GM18907 (cell line): ENCODE data around the gene SAG.

Experiments used
- ATAC-seq: cut with Tn5 transposase; IDR thresholded peaks from one replicate; pipeline ENCODE4 v1.9.1; 2021; ENCODE audit warnings: mild to moderate bottlenecking, moderate library complexity; ENCODE audit not compliant: unreplicated experiment

The SAG gene

DNA sequence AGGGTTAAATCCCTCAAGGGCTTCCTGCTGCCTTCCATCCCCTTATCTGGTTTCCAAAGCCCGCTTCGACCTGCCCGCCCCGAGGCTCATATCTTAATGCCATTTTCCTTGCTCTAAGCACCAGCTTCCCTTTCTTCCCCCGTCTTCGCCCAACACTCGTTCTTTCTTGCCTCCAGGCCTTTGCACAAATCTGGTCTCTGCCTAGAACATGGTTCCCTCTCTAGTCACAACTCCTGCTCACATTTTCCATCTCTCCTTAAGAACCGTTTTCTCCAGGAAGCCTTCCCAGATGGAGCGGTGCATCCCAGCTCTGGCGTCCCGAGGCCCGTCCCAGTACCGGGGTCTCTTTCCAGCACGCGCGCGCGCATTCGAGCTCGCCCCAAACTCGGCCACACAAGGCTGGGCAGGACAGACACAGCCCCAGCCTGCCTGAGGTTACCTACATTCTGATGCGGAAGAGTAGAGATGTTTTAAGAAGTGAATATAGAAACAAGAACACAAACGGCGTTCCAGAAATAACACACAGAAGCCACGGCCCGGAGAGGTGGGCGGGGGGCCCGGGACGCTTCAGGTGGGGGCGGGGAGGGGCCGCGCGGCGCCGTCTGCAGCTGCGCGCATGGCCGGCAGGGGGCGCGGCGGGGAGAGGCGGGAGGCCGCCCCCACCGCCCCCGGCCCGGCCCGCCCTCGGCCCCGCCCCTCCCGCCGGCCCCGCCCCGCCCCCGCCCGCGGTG, 46.3 kb downstream of the SAG start, which contains the start of gene DGKD:
Gene DGKD, plus strand, starts transcription at position 726 of the 731 bp plus-strand sequence. CDS start 25 bp downstream, outside the sequence.
- ATAC-seq: peak; percentile 37

- ATAC-seq: peak; percentile 42
Measured at GRCh38 chr2:233354500-233354924, 46.9 kb downstream of the SAG start.

DNA sequence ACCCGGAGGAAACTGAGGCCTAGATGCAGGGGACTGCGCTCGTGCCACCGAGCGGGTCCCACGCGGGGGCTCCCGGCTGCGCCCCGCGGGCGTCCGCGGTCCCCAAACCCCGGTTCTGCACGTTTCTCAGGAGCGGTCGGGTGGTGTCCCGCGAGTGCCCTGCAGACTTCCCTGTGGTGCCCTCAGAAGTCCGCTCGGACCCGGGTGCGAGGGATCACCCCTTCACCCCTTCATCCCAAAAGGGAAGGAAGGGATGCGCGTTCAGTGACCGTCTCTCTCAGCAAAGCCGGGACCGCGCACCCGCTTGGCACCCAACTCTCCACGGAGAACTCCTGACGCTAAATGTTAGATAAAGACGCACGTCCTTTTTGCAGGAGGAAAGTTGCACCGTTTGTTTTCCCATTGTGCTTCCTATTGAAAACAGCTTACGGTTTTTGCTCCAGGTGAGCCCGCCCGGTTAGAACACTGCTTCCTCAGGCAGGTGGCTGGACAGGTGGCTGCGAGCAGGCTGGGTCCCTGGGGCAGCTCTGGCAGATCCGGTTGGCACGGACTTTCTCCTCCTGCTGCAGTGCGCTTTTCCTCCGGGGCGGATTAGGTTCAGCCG, 47.5 kb downstream of the SAG start:
- peak; percentile 14 for ATAC-seq

DNA sequence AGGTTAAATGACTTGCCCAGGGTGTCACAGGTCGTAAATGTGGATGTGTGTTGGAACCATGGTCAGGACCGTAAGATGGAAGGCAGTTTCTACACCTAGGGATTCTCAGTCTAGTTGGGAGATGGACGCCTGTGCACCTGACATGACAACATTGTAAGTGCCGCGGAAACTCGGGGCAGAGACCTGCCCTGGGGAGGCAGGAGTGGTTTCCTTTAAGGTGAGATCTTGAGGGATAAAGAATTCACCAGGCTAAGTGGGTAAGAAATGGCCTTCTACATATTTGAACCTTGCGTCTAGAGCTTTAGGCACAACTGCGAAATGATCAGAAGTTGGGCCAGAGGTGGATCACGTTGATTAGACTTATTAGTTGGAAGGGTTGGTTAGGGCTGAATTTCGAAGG, 48.3 kb downstream of the SAG start:
- no peak for ATAC-seq

DNA sequence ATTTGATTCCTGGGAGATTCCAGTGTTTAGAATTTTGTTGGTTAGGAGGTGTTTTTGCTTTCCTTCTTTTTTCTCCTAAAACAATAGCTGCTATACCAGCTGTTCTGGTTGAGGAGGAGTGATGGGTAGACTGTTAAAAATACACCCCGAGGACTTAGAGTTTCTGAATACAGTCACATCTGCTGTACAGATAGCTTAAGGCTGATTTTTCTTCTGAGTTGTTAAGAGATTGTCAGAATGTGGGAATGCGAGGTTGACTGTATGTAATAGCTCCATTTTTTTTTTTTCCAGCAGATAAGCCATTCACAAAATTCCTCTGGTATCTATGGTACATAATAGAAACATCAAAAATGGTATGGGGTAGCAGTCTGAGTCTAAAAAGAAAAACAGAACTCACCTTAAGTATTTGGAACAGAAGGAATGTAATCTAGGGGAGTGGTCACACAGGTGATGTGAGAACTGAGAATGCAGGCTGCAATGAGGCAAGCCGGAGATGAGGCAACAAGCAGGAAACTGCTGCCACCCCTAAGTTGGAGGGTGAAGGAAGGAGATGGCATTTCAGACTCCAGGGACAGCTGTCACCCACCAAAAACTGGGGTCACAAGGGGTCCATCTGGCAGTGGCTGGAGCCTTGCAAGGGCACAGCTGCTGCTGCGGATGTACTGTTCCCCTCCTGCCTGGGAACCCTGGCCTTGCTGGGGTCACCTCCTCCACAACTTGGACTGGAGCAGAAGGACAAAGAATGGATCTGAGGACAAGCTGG, 49.1 kb downstream of the SAG start:
- ATAC-seq: no peak

DNA sequence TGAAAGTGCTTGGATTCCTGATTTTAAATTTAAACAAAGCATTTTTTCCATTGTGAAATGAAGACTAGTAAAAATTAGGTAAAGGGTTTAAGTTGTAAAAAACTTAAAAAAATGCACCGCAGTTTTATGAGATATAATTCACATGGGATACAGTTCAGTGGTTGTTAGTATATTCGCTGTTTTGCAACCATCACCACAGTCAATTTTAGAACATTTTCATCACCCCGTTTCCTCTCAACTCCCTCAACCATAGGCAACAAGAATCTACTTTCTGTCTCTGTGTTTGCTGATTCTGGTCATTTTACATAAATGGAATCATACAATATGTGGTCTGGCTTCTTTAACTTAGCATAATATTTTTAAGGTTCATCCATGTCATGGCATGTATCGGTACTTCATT, 50.7 kb downstream of the SAG start:
- no peak for ATAC-seq

DNA sequence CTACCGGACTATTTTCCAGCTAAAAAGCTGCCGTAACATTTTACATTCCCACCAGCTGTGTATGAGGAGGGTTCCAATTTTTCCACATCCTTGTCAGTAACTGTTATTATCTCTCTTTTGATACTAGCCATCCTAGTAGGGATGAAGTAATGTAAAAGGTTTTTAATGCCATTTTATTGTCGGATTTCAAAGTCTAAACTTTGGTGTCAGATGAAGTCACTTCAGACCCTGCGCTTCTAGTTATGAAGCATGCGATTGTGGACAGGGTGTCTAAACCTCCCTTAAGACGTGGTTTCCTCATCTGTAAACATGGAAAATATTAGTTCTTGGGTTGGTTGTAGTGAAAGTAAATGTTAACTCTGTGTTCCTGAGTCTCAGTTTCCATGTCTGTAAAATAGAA, 51.3 kb downstream of the SAG start:
- no peak for ATAC-seq

DNA sequence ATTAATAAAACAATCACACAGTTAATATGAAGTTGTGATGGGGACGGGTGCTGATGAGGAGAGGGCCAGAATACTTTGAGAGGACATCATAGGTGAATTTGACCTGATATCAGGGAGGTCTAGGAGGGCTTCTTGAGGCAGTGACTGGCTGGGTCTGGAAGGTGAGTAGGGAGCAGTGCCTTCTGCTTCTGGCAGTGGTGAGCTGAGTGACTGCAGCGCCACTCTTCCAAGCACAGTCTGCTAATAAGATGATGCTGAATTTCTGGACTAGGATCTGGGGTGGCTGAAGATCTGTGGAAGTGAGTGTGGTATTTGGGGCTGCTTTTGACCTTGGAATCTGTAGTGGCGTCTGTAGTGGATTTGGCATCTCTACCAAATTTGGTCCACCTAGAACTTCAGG, 52.2 kb downstream of the SAG start:
- no peak for ATAC-seq

DNA sequence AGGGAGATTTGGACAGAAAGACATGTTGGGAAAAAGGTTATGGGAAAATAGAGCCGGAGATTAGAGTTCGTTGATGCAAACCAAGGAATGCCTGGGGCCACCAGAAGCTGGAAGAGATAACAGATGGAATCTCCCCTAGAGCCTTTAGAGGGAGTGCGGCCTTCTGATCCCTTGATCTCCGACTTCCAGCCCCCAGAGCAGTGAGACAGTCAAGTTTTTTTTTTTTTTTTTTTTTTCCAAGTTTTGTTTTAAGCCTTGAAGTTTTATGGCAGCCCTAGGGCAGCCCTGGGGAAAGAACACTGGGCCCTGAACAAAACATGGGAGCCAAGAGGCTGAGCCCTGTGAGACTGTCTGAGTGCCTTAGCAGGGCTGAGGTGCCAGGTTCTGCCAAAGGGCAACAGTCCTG, 53.2 kb downstream of the SAG start:
- no peak for ATAC-seq

DNA sequence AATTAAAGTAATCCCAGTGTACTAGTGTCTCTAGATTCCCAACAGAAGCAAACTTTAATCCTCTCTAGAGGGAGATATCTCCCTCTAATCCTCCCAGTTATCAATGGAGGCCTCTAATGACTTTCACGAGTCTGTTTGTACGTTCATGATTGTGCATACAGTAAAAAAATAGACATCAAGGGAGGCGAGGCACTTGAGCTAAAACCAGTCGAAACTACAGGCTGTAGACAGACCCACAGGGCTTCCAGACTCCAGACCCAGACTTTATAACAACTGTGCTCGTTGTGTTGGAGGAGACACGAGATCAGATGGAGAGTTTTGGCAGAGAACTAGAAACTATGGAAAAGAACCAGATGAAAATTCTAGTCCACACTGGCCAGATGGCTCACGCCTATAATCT, 53.7 kb downstream of the SAG start:
- ATAC-seq: no peak

DNA sequence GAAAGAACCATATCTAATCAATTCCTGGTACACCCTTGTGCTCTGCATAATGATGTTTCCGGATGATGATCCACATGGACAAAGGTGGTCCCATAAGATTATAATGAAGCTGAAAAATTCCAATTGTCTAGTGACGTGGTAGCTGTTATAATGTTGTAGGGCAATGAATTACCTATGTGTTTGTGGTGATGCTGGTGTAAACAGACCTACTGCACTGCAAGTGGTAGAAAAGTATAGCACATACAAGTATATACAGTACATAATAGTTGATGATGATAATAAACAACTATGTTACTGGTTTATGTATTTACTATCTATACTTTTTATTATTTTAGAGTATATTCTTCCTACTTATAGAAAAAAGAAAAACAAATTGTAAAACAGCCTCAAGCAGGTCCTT, 55.1 kb downstream of the SAG start:
- no peak for ATAC-seq

DNA sequence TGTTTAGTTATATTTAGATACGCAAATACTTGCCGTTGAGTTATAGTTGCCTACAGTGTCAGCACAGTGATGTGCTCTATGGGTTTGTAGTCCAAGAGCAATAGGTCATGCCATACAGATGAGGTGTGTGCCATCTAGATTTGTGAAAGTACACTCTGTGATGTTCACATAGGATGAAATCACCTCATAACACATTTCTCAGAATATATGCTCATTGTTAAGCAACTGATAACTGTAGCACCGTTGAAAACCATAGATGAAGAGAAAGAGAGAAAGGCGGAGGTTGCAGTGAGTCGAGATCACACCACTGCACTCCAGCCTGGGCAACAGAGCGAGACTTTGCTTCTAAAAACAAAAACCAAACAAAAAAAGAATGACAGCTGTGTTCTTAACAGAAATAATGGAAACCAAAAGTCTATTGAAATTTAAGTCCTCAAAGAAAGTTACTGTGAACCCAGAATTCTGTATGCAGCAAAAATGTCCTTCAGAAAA, 56.2 kb downstream of the SAG start:
- no peak for ATAC-seq

DNA sequence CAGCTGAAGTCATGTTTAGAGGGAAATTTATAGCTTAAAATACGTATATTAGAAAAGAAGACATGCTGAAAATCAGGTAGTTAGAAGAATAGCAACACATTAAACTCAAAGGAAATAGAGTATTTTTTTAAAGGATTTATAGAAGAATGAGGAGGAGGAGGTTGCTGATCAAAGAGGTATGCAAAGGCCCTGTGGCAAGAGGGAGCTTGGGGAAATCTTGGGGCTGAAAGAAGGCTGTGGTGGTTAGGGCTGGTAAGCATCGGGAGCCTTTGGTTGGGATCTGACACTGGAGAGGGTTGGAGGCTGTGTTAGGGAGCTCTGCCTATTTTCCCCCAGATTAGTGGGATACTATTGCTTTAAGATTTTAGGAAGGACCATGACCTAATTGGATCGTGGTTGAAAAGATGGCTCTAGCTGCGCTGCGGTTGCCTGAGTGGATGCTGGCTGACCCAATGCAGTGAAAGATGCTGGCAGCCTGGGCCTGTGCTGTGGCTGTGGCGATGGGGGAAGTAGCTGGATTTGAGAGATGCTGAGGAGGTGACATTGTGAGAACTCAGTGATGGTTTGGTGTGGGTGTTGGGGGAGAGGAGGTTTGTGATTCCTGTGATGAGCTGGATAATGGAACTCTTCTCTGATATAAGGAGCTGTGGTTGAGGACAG, 58.4 kb downstream of the SAG start:
- ATAC-seq: no peak

- no peak for ATAC-seq
Measured at GRCh38 chr2:233367586-233367985, 60.0 kb downstream of the SAG start.

GRCh38 chr2:233368756-233369155, 61.1 kb downstream of the SAG start:
- ATAC-seq: no peak

GRCh38 chr2:233369462-233369861, 61.8 kb downstream of the SAG start:
- ATAC-seq: no peak

DNA sequence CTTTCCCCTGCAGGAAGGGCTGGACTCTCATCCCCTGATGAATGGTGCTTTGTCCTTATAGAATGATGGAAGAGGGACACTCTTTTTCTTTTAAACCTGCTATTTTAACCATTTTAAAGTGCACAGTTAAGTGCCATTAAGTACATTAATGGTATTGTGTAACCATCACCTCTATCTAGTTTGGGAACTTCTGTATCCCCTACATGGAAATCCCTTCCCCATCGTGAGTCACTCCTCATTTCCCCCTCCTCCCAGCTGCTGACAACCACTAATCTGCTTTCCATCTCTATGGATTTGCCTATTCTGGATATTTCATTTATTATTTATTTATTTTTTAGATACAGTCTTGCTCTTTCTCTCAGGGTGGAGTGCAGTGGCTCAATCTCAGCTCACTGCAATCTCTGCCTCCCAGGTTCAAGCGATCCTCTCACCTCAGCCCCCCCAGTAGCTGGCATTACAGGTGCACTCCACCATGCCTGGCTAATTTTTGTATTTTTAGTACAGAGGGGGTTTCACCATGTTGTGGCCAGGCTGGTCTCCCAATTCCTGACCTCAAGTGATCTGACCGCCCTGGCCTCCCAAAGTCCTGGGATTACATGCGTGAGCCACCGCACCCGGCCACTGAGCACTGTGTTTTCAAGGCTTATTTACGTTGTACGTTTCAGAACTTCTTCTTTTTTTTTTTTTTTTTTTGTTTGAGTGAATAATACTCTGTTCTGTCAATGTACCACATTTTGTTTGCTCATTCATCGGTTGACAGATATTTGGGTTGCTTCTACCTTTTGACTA, 62.5 kb downstream of the SAG start:
- ATAC-seq: no peak

GRCh38 chr2:233371641-233372040, 64.0 kb downstream of the SAG start:
- ATAC-seq: no peak

DNA sequence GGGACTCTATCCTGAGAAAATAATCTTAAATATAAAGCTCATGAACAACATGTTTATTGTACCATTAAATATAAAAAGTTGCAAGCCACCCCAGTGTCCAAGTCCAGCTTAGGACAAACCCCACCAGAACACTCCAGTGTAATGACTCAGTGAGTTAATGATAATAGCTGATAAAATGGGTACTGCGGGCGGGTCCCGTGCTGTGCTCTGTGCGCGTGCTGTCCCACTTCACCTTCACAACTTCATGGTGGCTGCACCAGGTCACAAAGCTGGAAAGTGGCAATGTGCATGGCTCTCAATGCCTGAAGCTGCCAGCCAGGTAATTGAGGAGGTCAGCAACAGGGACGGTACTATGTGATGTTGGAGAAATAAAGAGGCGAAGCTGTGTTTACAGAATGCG, 65.2 kb downstream of the SAG start:
- ATAC-seq: no peak

DNA sequence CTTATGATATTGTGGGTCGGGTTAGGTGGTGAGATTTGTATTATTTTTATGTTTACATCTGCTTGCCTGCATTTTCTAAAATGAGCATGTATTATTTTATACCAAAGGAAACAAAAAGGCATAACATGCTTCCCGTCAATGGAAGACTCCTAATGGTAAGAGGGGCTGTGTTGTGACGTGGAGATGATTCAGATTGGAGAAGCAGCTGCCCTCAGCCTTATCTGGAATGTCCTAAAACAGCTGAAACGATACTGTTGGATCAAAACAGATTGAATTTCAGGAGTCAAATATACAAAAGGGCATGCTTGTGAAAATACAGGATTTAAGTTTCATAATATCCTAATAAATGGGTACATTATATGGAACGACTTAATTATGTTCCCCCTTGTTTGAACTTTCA, 65.7 kb downstream of the SAG start:
- ATAC-seq: no peak
